ENCODE measurements around the gene CTU1.

The CTU1 gene

GRCh38 chr19:51083181-51083580 is 25.0 kb downstream of the CTU1 start:
- Histone ChIP-seq H3K4me1 (ENCODE audit: control insufficient read depth, insufficient read depth, low read length) (peaks cover 7% of the 10 kb centered on the region; the same call in 1 of the 2 replicates), H3K9me3 (ENCODE audit: control insufficient read depth, insufficient read depth, low read depth, low read length) (no peaks in the 10 kb centered on the region), H3K9ac (ENCODE audit: low read length) (no peak overlapping the region), H3K27ac (ENCODE audit: low read depth, low read length) (no peak overlapping the region), H3K36me3 (ENCODE audit: control insufficient read depth, insufficient read depth, low read length) (no peaks in the 10 kb centered on the region), H3K4me3 (ENCODE audit: low read depth, low read length) (no peak overlapping the region), H3K27me3 (ENCODE audit: control insufficient read depth, insufficient read depth, low read length) (peaks cover 4% of the 10 kb centered on the region; the same call in 1 of the 2 replicates)

- H3K4me1 ChIP-seq (ENCODE audit: control insufficient read depth, insufficient read depth, low read length): peaks cover 7% of the 10 kb centered on the region; the same call in 1 of the 2 replicates
- no peak within 1 kb of the TSS for H3K9ac ChIP-seq (ENCODE audit: low read length)
- no peak within 1 kb of the TSS for H3K4me3 ChIP-seq (ENCODE audit: low read depth, low read length)
- no peak within 1 kb of the TSS for H3K27ac ChIP-seq (ENCODE audit: low read depth, low read length)
- H3K9me3 ChIP-seq (ENCODE audit: control insufficient read depth, insufficient read depth, low read depth, low read length): no peaks in the 10 kb centered on the region
- H3K27me3 ChIP-seq (ENCODE audit: control insufficient read depth, insufficient read depth, low read length): peaks cover 4% of the 10 kb centered on the region; the same call in 1 of the 2 replicates
- no peaks in the 10 kb centered on the region for H3K36me3 ChIP-seq (ENCODE audit: control insufficient read depth, insufficient read depth, low read length)
Measured at GRCh38 chr19:51082611-51083010, 25.6 kb downstream of the CTU1 start, which contains the start of gene KLK14. Gene KLK14, minus strand, starts transcription at chr19:51082887. Its CDS starts 273 bp downstream, at chr19:51082614.

GRCh38 chr19:51081476-51081875 is 26.7 kb downstream of the CTU1 start:
- peaks cover 4% of the 10 kb centered on the region; the same call in 1 of the 2 replicates for H3K27me3 ChIP-seq (ENCODE audit: control insufficient read depth, insufficient read depth, low read length)

GRCh38 chr19:51079481-51080110 is 28.6 kb downstream of the CTU1 start:
- Histone ChIP-seq H3K27me3 (ENCODE audit: control insufficient read depth, insufficient read depth, low read length) (peaks cover 4% of the 10 kb centered on the region; the same call in 1 of the 2 replicates), H3K9me3 (ENCODE audit: control insufficient read depth, insufficient read depth, low read depth, low read length) (no peaks in the 10 kb centered on the region), H3K4me3 (ENCODE audit: low read depth, low read length) (no peak overlapping the region), H3K9ac (ENCODE audit: low read length) (no peak overlapping the region), H3K27ac (ENCODE audit: low read depth, low read length) (no peak overlapping the region), H3K4me1 (ENCODE audit: control insufficient read depth, insufficient read depth, low read length) (peaks cover 10% of the 10 kb centered on the region; the same call in 1 of the 2 replicates), H3K36me3 (ENCODE audit: control insufficient read depth, insufficient read depth, low read length) (no peaks in the 10 kb centered on the region)

More at GRCh38 chr19:51081476-51081875, 26.7 kb downstream of the CTU1 start:
- H3K4me3 ChIP-seq (ENCODE audit: low read depth, low read length): no peak overlapping the region
- H3K9me3 ChIP-seq (ENCODE audit: control insufficient read depth, insufficient read depth, low read depth, low read length): no peaks in the 10 kb centered on the region
- no peaks in the 10 kb centered on the region for H3K36me3 ChIP-seq (ENCODE audit: control insufficient read depth, insufficient read depth, low read length)
- H3K9ac ChIP-seq (ENCODE audit: low read length): no peak overlapping the region
- H3K27ac ChIP-seq (ENCODE audit: low read depth, low read length): no peak overlapping the region
- peaks cover 10% of the 10 kb centered on the region; the same call in 1 of the 2 replicates for H3K4me1 ChIP-seq (ENCODE audit: control insufficient read depth, insufficient read depth, low read length)

- H3K9me3 ChIP-seq (ENCODE audit: control insufficient read depth, insufficient read depth, low read depth, low read length): no peaks in the 10 kb centered on the region
- no peak overlapping the region for H3K9ac ChIP-seq (ENCODE audit: low read length)
- H3K4me1 ChIP-seq (ENCODE audit: control insufficient read depth, insufficient read depth, low read length): peaks cover 10% of the 10 kb centered on the region; the same call in 1 of the 2 replicates
- H3K36me3 ChIP-seq (ENCODE audit: control insufficient read depth, insufficient read depth, low read length): no peaks in the 10 kb centered on the region
- peaks cover 4% of the 10 kb centered on the region; the same call in 1 of the 2 replicates for H3K27me3 ChIP-seq (ENCODE audit: control insufficient read depth, insufficient read depth, low read length)
- no peak overlapping the region for H3K27ac ChIP-seq (ENCODE audit: low read depth, low read length)
- H3K4me3 ChIP-seq (ENCODE audit: low read depth, low read length): no peak overlapping the region
Measured at GRCh38 chr19:51078731-51079130, 29.5 kb downstream of the CTU1 start.

GRCh38 chr19:51078104-51078503 is 30.1 kb downstream of the CTU1 start:
- peaks cover 3% of the 10 kb centered on the region; the same call in 1 of the 2 replicates for H3K9me3 ChIP-seq (ENCODE audit: control insufficient read depth, insufficient read depth, low read depth, low read length)
- no peaks in the 10 kb centered on the region for H3K36me3 ChIP-seq (ENCODE audit: control insufficient read depth, insufficient read depth, low read length)
- H3K27ac ChIP-seq (ENCODE audit: low read depth, low read length): no peak overlapping the region
- peaks cover under 1% of the 10 kb centered on the region; the same call in 1 of the 2 replicates for H3K27me3 ChIP-seq (ENCODE audit: control insufficient read depth, insufficient read depth, low read length)
- no peak overlapping the region for H3K4me3 ChIP-seq (ENCODE audit: low read depth, low read length)
- peaks cover 10% of the 10 kb centered on the region; the same call in 1 of the 2 replicates for H3K4me1 ChIP-seq (ENCODE audit: control insufficient read depth, insufficient read depth, low read length)
- H3K9ac ChIP-seq (ENCODE audit: low read length): no peak overlapping the region

GRCh38 chr19:51076631-51077213 is 31.5 kb downstream of the CTU1 start:
- Histone ChIP-seq H3K4me3 (ENCODE audit: low read depth, low read length) (no peak overlapping the region), H3K4me1 (ENCODE audit: control insufficient read depth, insufficient read depth, low read length) (peaks cover 6% of the 10 kb centered on the region; the same call in 1 of the 2 replicates), H3K9me3 (ENCODE audit: control insufficient read depth, insufficient read depth, low read depth, low read length) (peaks cover 5% of the 10 kb centered on the region; the same call in 1 of the 2 replicates), H3K27ac (ENCODE audit: low read depth, low read length) (no peak overlapping the region), H3K9ac (ENCODE audit: low read length) (no peak overlapping the region), H3K27me3 (ENCODE audit: control insufficient read depth, insufficient read depth, low read length) (no peaks in the 10 kb centered on the region), H3K36me3 (ENCODE audit: control insufficient read depth, insufficient read depth, low read length) (no peaks in the 10 kb centered on the region)

GRCh38 chr19:51075998-51076397 is 32.2 kb downstream of the CTU1 start:
- Histone ChIP-seq H3K27me3 (ENCODE audit: control insufficient read depth, insufficient read depth, low read length) (no peaks in the 10 kb centered on the region), H3K36me3 (ENCODE audit: control insufficient read depth, insufficient read depth, low read length) (no peaks in the 10 kb centered on the region), H3K4me3 (ENCODE audit: low read depth, low read length) (no peak overlapping the region), H3K27ac (ENCODE audit: low read depth, low read length) (no peak overlapping the region), H3K4me1 (ENCODE audit: control insufficient read depth, insufficient read depth, low read length) (peaks cover 6% of the 10 kb centered on the region; the same call in 1 of the 2 replicates), H3K9ac (ENCODE audit: low read length) (no peak overlapping the region), H3K9me3 (ENCODE audit: control insufficient read depth, insufficient read depth, low read depth, low read length) (peaks cover 5% of the 10 kb centered on the region; the same call in 1 of the 2 replicates)

GRCh38 chr19:51071095-51071405 is 37.2 kb downstream of the CTU1 start:
- H3K9ac ChIP-seq (ENCODE audit: low read length): no peak overlapping the region
- no peaks in the 10 kb centered on the region for H3K36me3 ChIP-seq (ENCODE audit: control insufficient read depth, insufficient read depth, low read length)
- peaks cover 6% of the 10 kb centered on the region; the same call in 1 of the 2 replicates for H3K27me3 ChIP-seq (ENCODE audit: control insufficient read depth, insufficient read depth, low read length)
- peaks cover 7% of the 10 kb centered on the region; the same call in 1 of the 2 replicates for H3K9me3 ChIP-seq (ENCODE audit: control insufficient read depth, insufficient read depth, low read depth, low read length)
- no peak overlapping the region for H3K4me3 ChIP-seq (ENCODE audit: low read depth, low read length)
- H3K4me1 ChIP-seq (ENCODE audit: control insufficient read depth, insufficient read depth, low read length): 0 out of 2 replicates have a peak, but pooled peaks cover 2% of the 10 kb centered on the region
- no peak overlapping the region for H3K27ac ChIP-seq (ENCODE audit: low read depth, low read length)

- no peak overlapping the region for H3K27ac ChIP-seq (ENCODE audit: low read depth, low read length)
- H3K9me3 ChIP-seq (ENCODE audit: control insufficient read depth, insufficient read depth, low read depth, low read length): peaks cover 7% of the 10 kb centered on the region; the same call in 1 of the 2 replicates
- peaks cover 11% of the 10 kb centered on the region; the same call in 1 of the 2 replicates for H3K27me3 ChIP-seq (ENCODE audit: control insufficient read depth, insufficient read depth, low read length)
- H3K4me1 ChIP-seq (ENCODE audit: control insufficient read depth, insufficient read depth, low read length): peaks cover 7% of the 10 kb centered on the region; the same call in 1 of the 2 replicates
- H3K9ac ChIP-seq (ENCODE audit: low read length): no peak overlapping the region
- no peak overlapping the region for H3K4me3 ChIP-seq (ENCODE audit: low read depth, low read length)
- H3K36me3 ChIP-seq (ENCODE audit: control insufficient read depth, insufficient read depth, low read length): no peaks in the 10 kb centered on the region
Measured at GRCh38 chr19:51070334-51071094, 37.7 kb downstream of the CTU1 start.
